Retinal pigment epithelial cell (primary cell): ENCODE measurements around the gene TP53TG3B.
"Not testable (repeated sequence)": the region's sequence is repeated elsewhere in the genome, so short reads cannot be mapped to it uniquely, and the experiment has no call there.

Experiments used
- DNase-seq: peaks from one replicate; pipeline ENCODE4 v3.0.0-alpha.2; 2010; ENCODE audit warnings: low read depth
- H3K4me3 ChIP-seq: 2 replicates; pipeline ENCODE4 v1.5.1; 2011; ENCODE audit warnings: mild to moderate bottlenecking, low read length, control low read depth, moderate library complexity

TP53TG3B gene

GRCh38 chr16:33360541-33360940 lies at the start of gene TP53TG3B:
TSS of gene TP53TG3B (plus strand) at chr16:33360841. CDS start at chr16:33360909, 68 bp downstream.
- DNase-seq, result not testable (repeated sequence)

GRCh38 chr16:33336226-33337012 lies 24.2 kb upstream of the TP53TG3B start:
- H3K4me3 ChIP-seq, DNase-seq: not testable (repeated sequence)

More at GRCh38 chr16:33360541-33360940, at the start of gene TP53TG3B:
- not testable (repeated sequence) for H3K4me3 ChIP-seq

GRCh38 chr16:33337627-33338542 lies 22.8 kb upstream of the TP53TG3B start:
- not testable (repeated sequence) for H3K4me3 ChIP-seq, DNase-seq

- not testable (repeated sequence) for DNase-seq, H3K4me3 ChIP-seq
Observed at GRCh38 chr16:33338543-33338951, 22.1 kb upstream of the TP53TG3B start.

GRCh38 chr16:33339093-33340061 lies 21.3 kb upstream of the TP53TG3B start:
- not testable (repeated sequence) for DNase-seq

More at GRCh38 chr16:33339093-33340061, 21.3 kb upstream of the TP53TG3B start:
- not testable (repeated sequence) for H3K4me3 ChIP-seq
